Fibroblast of villous mesenchyme (primary cell): Measurements from ENCODE around the gene NDST1. TPM values are rescaled to one million over a fixed set of nuclear protein-coding genes. Genes with fewer than 3 reads are reported as not detected.

Experiments
- DNase-seq: peaks from one replicate; pipeline ENCODE4 v3.0.0-alpha.2; 2010; ENCODE audit warnings: low read depth
- H3K4me3 ChIP-seq: 2 replicates; pipeline ENCODE4 v1.5.1; 2011; ENCODE audit warnings: low read depth, mild to moderate bottlenecking, low read length
- total RNA-seq: library from RNA; depleted of rRNA; stranded (reverse); fragments of >200 nt; gene quantifications from 2 replicates; pipeline ENCODE4 v1.2.3, GENCODE V29; 2012
- TF ChIP-seq, protein P1 (sequence below): IDR thresholded peaks from 2 replicates; pipeline ENCODE4 v1.5.1; 2012; ENCODE audit warnings: low read depth, mild to moderate bottlenecking, low read length; ENCODE audit not compliant: insufficient read depth

Gene NDST1
- total RNA-seq, 1 donor = 87.2 TPM

DNA sequence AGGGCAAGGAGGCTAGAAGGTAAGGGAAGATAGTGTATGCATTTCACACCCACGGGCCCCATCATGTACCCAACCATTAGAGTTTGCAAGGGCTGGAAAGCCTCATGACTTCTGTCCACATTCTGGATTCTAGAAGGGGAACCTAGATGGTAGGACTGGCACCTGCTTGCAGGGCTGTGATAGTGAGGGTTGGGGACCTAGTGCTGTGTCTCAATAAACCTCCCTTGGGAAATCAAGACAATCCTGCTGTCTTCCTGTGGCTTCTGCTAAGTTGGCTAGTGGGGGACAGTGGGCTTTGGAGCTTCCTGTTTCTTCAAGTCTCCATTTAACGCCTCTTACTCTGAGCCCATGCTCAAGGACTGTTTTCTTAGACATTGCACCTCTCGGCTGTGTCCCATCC is 88.9 kb downstream of the NDST1 start:
- no peak overlapping the region for H3K4me3 ChIP-seq
- TF ChIP-seq, protein P1, sequence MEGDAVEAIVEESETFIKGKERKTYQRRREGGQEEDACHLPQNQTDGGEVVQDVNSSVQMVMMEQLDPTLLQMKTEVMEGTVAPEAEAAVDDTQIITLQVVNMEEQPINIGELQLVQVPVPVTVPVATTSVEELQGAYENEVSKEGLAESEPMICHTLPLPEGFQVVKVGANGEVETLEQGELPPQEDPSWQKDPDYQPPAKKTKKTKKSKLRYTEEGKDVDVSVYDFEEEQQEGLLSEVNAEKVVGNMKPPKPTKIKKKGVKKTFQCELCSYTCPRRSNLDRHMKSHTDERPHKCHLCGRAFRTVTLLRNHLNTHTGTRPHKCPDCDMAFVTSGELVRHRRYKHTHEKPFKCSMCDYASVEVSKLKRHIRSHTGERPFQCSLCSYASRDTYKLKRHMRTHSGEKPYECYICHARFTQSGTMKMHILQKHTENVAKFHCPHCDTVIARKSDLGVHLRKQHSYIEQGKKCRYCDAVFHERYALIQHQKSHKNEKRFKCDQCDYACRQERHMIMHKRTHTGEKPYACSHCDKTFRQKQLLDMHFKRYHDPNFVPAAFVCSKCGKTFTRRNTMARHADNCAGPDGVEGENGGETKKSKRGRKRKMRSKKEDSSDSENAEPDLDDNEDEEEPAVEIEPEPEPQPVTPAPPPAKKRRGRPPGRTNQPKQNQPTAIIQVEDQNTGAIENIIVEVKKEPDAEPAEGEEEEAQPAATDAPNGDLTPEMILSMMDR = no peak
- DNase-seq = no peak

DNA sequence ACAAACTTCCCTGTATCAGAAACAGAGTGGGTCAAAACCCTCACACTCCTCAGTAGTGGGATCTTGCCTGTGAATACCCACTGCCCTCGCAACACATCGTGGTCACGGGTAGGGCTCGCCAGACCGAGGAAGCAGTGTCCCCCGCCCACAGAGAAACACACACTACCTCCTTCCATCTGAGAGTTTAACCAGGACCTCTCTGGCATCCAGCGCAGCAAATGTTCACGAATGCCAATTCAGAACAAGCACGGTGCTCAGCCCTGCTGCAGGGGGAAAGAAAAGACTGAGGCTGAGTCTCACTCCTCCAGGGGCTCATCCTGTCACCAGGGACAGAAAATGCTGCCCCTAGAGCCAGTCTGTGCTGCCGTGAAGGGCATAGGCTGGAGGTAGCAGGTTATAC is 90.1 kb downstream of the NDST1 start:
- TF ChIP-seq, protein P1 = no peak
- no peak for DNase-seq
- no peak overlapping the region for H3K4me3 ChIP-seq

GRCh38 chr5:150598821-150599273 is 90.9 kb downstream of the NDST1 start:
- H3K4me3 ChIP-seq = no peak overlapping the region
- TF ChIP-seq, protein P1 = no peak
- no peak for DNase-seq

DNA sequence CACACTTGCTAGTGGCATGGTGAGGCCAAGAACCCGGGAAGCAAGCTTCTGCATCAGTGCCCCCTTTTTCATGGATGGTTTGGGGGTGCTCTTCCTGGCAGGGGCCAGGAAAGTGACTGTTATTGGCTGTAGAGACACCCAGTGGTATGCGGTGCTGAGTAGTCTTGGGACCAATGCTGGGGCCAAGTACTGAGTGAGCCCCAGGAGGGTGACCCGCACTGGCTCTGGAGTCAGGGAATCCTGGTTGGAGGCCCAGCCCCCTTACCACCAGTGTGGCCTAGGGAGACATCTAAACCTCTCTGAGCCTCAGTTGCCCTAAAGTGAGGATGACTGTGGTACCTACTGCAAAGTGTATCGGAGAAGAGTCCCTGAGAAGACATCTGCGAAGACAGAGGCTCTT is 91.3 kb downstream of the NDST1 start:
- TF ChIP-seq, protein P1 = no peak
- DNase-seq = no peak
- no peak overlapping the region for H3K4me3 ChIP-seq

- TF ChIP-seq, protein P1 = no peak
- DNase-seq = peak; percentile 80
Observed at GRCh38 chr5:150599917-150600511, 92.1 kb downstream of the NDST1 start.

DNA sequence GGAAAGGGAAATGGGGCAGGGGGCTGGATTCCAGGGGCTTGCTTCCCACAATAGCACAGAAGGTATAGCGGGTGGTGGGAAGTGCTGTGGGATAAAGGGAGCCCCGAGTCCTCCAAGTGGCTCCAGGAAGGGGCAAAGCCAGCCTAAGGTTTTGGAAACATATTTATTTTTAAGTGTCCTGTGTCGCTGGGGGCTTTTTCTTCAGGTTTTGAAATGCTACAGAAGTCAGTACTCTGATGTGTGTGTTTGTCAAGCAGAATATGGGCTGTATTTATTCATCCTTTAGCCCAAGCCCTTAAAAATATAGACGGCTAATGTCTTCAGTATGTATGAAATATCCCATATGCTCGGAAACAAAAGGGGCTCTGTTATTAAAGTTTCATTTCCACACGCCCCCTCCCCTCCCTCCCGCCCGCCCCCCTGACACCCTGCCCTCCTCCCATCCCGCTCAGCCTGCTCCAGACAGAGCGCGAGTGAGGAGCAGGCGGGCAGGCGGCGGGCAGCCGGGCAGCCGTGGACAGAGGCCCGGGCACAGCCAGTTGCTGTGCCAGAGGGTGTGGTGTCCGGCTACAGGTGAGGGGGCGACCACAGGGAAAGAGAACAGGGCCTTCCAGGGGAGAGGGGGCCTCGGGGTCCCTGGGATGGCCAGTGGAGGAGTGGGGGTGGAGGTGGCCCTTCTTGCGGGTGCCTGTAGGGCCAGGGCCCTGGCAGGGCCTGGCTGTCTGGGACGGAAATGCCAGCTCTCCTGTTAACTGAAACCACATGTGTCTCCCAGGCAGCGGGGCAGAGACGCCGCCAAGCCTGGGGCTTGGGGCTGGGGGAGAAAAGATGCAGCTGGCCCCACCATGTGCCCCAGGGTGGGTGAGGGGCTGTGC is 92.9 kb downstream of the NDST1 start:
- DNase-seq = no peak
- no peak overlapping the region for H3K4me3 ChIP-seq
- TF ChIP-seq, protein P1 = no peak

More at GRCh38 chr5:150599917-150600511, 92.1 kb downstream of the NDST1 start:
- H3K4me3 ChIP-seq = no peak overlapping the region
